Activated T-cell treated with anti-CD3 and anti-CD28 coated beads, Interleukin-2, amount 50 U/mL, for 72 hours (primary cell): ENCODE measurements around the gene ADA. TPM values are rescaled to one million over a fixed set of nuclear protein-coding genes. Genes with fewer than 3 reads are reported as not detected.

Source experiments
- ATAC-seq, 2 donors: fragments of 150-1000 bp; cut with Tn5 transposase; replicated peaks in 1 of 2; 2 replicates each; pipeline ENCODE4 v1.10.0; 2021; ENCODE audit warnings: moderate library complexity in 2 of 2, mild to moderate bottlenecking in 1 of 2
- DNase-seq, 2 donors: peaks; one replicate each; pipeline ENCODE4 v3.0.0; 2021 to 2022; ENCODE audit warnings: mixed read lengths in 1 of 2
- H3K27ac Mint-ChIP-seq: one replicate; pipeline ENCODE4 v1.8.0; 2022; ENCODE audit warnings: mild to moderate bottlenecking, moderate library complexity, mixed read lengths
- H3K27me3 Mint-ChIP-seq: one replicate; pipeline ENCODE4 v1.8.0; 2022; ENCODE audit warnings: low read depth, mixed read lengths
- H3K36me3 Mint-ChIP-seq, 2 donors: one replicate each; pipeline ENCODE4 v1.8.0; 2022; ENCODE audit warnings: mixed read lengths in 2 of 2, mild to moderate bottlenecking in 1 of 2; ENCODE audit not compliant: insufficient read depth in 2 of 2
- H3K4me1 Mint-ChIP-seq: one replicate; pipeline ENCODE4 v1.8.0; 2022; ENCODE audit warnings: low read depth, mixed read lengths
- H3K4me3 Mint-ChIP-seq, 2 donors: one replicate each; pipeline ENCODE4 v1.8.0; 2022; ENCODE audit warnings: mild to moderate bottlenecking in 2 of 2, mixed read lengths in 2 of 2, moderate library complexity in 2 of 2
- H3K9me3 Mint-ChIP-seq, 2 donors: one replicate each; pipeline ENCODE4 v1.8.0; 2022; ENCODE audit warnings: mixed read lengths in 2 of 2
- total RNA-seq, 2 donors: library from RNA; stranded (reverse); gene quantifications; one replicate each; pipeline ENCODE4 v1.2.3, GENCODE V29; 2022

ADA gene
- total RNA-seq, 2 donors from 2014 or later: 26.7 to 43.4 TPM

DNA sequence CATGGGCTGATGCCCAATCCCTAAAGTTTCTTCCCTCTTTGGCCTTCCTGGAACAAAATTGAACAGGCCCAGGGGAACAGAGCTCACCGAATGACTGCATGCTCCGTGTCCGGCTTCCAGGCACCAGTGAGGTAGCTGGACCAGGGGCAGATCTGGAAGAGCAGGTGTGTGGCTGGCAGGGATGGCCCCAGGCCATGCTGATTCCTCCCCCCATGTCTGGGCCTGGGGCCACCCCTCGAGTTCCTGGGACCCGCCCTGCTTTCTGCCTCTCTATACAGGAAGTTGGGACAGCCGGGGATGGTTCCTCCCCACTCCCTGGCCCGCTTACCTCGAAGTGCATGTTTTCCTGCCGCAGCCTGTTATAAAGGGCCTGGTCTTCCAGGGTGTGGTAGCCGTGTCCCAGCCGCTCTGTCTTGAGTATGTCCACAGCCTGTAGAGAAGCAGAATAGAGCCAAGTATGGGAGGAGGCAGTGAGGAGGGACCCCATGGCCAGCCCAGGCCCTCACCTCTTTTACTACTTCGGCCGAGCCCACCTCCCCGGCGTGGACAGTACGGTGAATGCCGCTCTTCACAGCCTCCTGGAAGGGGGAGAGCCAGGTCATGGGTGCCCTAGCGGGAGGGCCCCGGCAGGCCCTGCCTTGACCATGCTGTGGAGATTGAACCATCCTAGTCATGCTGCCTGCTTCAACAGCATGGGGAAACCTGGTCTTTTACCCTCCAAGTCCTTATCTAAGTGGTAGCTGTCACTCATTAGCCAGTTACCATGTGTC is 28.8 kb downstream of the ADA start:
- DNase-seq: no peak
- no peak overlapping the region for H3K4me3 Mint-ChIP-seq
- H3K4me1 Mint-ChIP-seq: peaks cover 19% of the 10 kb centered on the region
- no peak overlapping the region for H3K27ac Mint-ChIP-seq
- H3K36me3 Mint-ChIP-seq: peaks cover 5 to 28% of the 10 kb centered on the region in 2 donors
- H3K27me3 Mint-ChIP-seq: no peaks in the 10 kb centered on the region
- ATAC-seq: no peak
- no peaks in the 10 kb centered on the region for H3K9me3 Mint-ChIP-seq

- DNase-seq: no peak
- ATAC-seq: no peak
- H3K27ac Mint-ChIP-seq: no peak overlapping the region
- no peak overlapping the region for H3K4me3 Mint-ChIP-seq
- peaks cover 5 to 28% of the 10 kb centered on the region in 2 donors for H3K36me3 Mint-ChIP-seq
- no peaks in the 10 kb centered on the region for H3K9me3 Mint-ChIP-seq
- peaks cover 22% of the 10 kb centered on the region for H3K4me1 Mint-ChIP-seq
- H3K27me3 Mint-ChIP-seq: no peaks in the 10 kb centered on the region
These were observed 29.6 kb downstream of the ADA start for GRCh38 chr20:44621939-44622338.

DNA sequence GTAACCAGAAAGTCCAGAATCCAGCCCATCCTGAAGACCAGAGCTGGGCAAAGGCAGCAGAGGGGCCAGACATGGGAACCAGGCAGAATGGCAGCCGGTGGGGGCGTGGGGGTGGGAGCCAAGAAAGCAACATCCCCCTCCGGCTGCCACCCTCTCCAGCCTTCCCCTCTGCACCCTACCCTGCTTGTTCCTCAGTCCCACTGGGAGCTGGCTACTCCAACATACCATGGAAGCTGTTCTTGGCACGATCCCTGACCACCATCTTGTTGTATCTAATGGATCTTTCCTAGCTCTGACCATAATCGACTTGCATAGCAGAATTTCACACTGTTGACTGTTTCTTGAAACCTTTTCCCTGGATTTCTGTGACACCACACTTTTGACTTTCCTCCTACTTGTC is 30.2 kb downstream of the ADA start:
- Mint-ChIP-seq H3K36me3 (peaks cover 5 to 28% of the 10 kb centered on the region in 2 donors), H3K4me1 (peaks cover 25% of the 10 kb centered on the region), H3K27ac (no peak overlapping the region), H3K4me3 (no peak overlapping the region), H3K27me3 (no peaks in the 10 kb centered on the region), H3K9me3 (no peaks in the 10 kb centered on the region)
- DNase-seq: no peak
- no peak for ATAC-seq

GRCh38 chr20:44620030-44620429 is 31.5 kb downstream of the ADA start:
- Mint-ChIP-seq H3K27me3 (no peaks in the 10 kb centered on the region), H3K9me3 (no peaks in the 10 kb centered on the region), H3K4me3 (no peak overlapping the region), H3K27ac (no peak overlapping the region), H3K4me1 (peaks cover 38% of the 10 kb centered on the region), H3K36me3 (peaks cover 5 to 28% of the 10 kb centered on the region in 2 donors)
- DNase-seq (no peak), ATAC-seq (no peak)

- Mint-ChIP-seq H3K27me3 (no peaks in the 10 kb centered on the region), H3K36me3 (peaks cover 5 to 28% of the 10 kb centered on the region in 2 donors), H3K9me3 (no peaks in the 10 kb centered on the region), H3K4me3 (no peak overlapping the region), H3K4me1 (peaks cover 41% of the 10 kb centered on the region), H3K27ac (no peak overlapping the region)
- ATAC-seq: no peak
- no peak for DNase-seq
These were observed 32.2 kb downstream of the ADA start for GRCh38 chr20:44619294-44619693.

- peak; percentile 70 to 74 for ATAC-seq
- peaks cover 41% of the 10 kb centered on the region for H3K4me1 Mint-ChIP-seq
These were observed 33.2 kb downstream of the ADA start for GRCh38 chr20:44618318-44618731.

DNA sequence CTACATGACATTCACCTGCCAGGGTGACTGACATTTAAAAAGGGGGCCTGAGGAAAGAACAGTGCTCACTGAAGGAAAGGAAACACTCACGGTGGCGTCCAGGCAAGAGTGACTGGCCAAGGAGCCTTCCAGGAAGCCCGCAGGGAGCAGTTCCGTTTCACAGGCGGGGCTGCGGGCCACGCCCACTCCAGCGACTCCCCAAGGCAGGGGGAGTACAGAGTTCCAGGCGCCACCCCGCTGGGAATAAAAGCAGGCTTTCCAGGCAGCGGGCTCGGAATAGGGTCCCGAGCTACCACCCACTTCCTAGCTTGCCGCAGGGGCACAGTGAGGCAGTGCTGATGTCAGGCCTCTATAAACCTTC is 34.9 kb downstream of the ADA start:
- H3K27me3 Mint-ChIP-seq: no peaks in the 10 kb centered on the region

More at GRCh38 chr20:44618318-44618731, 33.2 kb downstream of the ADA start:
- H3K27ac Mint-ChIP-seq: peak overlapping the region; percentile 75
- DNase-seq: peak; percentile 40 to 42
- peak overlapping the region in 1 of 2 donors; percentile 36 for H3K4me3 Mint-ChIP-seq
- H3K36me3 Mint-ChIP-seq: peaks cover 5 to 24% of the 10 kb centered on the region in 2 donors
- H3K27me3 Mint-ChIP-seq: no peaks in the 10 kb centered on the region
- no peaks in the 10 kb centered on the region for H3K9me3 Mint-ChIP-seq

GRCh38 chr20:44615876-44616603 is 35.5 kb downstream of the ADA start:
- Mint-ChIP-seq H3K27ac (no peak overlapping the region), H3K9me3 (no peaks in the 10 kb centered on the region), H3K4me1 (peaks cover 47% of the 10 kb centered on the region), H3K36me3 (peaks cover 2 to 12% of the 10 kb centered on the region in 2 donors), H3K27me3 (no peaks in the 10 kb centered on the region), H3K4me3 (no peak overlapping the region)
- ATAC-seq: no peak
- DNase-seq: no peak

More for the DNA sequence above, 34.9 kb downstream of the ADA start:
- Mint-ChIP-seq H3K4me3 (no peak overlapping the region), H3K27ac (no peak overlapping the region), H3K9me3 (no peaks in the 10 kb centered on the region), H3K36me3 (peaks cover 3 to 15% of the 10 kb centered on the region in 2 donors), H3K4me1 (peaks cover 41% of the 10 kb centered on the region)
- ATAC-seq (no peak), DNase-seq (no peak)

GRCh38 chr20:44615169-44615791 is 36.2 kb downstream of the ADA start:
- no peak for DNase-seq
- Mint-ChIP-seq H3K4me1 (peaks cover 53% of the 10 kb centered on the region), H3K27ac (no peak overlapping the region), H3K4me3 (peak overlapping the region in 1 of 2 donors; percentile 33), H3K27me3 (no peaks in the 10 kb centered on the region), H3K36me3 (peaks cover 1 to 11% of the 10 kb centered on the region in 2 donors), H3K9me3 (no peaks in the 10 kb centered on the region)
- peak; percentile 18 to 27 for ATAC-seq

DNA sequence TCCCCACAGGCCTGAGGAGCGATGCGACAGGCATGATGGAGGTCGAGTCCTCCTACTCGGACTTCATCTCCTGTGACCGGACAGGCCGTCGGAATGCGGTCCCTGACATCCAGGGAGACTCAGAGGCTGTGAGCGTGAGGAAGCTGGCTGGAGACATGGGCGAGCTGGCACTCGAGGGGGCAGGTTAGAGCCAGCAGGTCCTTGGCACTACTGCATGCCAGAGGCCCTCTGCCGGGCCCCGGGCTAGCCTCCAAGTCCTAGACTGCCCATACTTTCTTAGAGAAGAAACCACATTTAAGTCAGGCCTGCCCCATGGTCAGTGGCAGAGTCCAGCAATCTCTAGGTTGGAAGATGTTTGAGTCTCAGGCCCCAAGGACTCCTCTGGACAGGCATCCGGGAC is 37.0 kb downstream of the ADA start:
- Mint-ChIP-seq H3K4me1 (peaks cover 59% of the 10 kb centered on the region), H3K36me3 (peaks cover 0 to 3% of the 10 kb centered on the region in 2 donors), H3K9me3 (no peaks in the 10 kb centered on the region), H3K27me3 (no peaks in the 10 kb centered on the region), H3K27ac (no peak overlapping the region), H3K4me3 (no peak overlapping the region)
- DNase-seq: no peak
- ATAC-seq: no peak

DNA sequence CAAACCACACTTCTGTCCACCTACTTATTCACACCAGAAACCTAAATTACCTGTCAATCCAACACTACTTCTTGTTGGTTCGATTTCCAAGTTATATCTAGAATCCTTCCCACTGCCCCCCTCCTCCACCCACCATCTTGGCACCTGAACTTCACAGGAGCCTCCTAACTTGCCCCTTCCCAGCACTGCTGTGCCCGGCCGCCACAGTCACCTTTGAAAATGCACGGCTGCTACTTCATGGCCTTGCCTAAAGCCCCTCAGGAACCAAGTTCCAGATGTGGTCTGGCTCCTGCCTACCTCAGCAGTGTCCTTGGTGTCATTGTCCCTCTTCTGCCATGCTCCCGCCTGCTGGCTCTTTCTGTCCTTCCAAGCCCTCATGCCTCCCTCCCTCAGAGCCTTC is 37.9 kb downstream of the ADA start:
- peaks cover 0 to 2% of the 10 kb centered on the region in 2 donors for H3K36me3 Mint-ChIP-seq
- no peaks in the 10 kb centered on the region for H3K9me3 Mint-ChIP-seq
- no peak for ATAC-seq
- no peak for DNase-seq
- H3K4me1 Mint-ChIP-seq: peaks cover 50% of the 10 kb centered on the region
- no peak overlapping the region for H3K4me3 Mint-ChIP-seq
- H3K27me3 Mint-ChIP-seq: no peaks in the 10 kb centered on the region
- H3K27ac Mint-ChIP-seq: no peak overlapping the region

GRCh38 chr20:44610313-44610962 is 41.1 kb downstream of the ADA start:
- ATAC-seq (peak; percentile 40 to 42), DNase-seq (no peak)
- no peaks in the 10 kb centered on the region for H3K9me3 Mint-ChIP-seq
- H3K4me3 Mint-ChIP-seq: peak overlapping the region in 1 of 2 donors; percentile 36
- no peaks in the 10 kb centered on the region for H3K27me3 Mint-ChIP-seq
- peaks cover 26% of the 10 kb centered on the region for H3K4me1 Mint-ChIP-seq
- no peaks in the 10 kb centered on the region for H3K36me3 Mint-ChIP-seq
- H3K27ac Mint-ChIP-seq: peak overlapping the region; percentile 97
